A673 (cell line): Measurements from ENCODE around the gene SNX24. TPM values are rescaled to one million over a fixed set of nuclear protein-coding genes. Genes with fewer than 3 reads are reported as not detected.
"Not testable (repeated sequence)": the region's sequence is repeated elsewhere in the genome, so short reads cannot be mapped to it uniquely, and the experiment has no call there.

ENCODE experiments used
- BruUV-seq: library from RNA; stranded (reverse); fragments of 400-500 nt; replicated peaks from 2 replicates; lab custom pipeline; 2021; lab: Mats Ljungman, UMichigan
- CTCF ChIA-PET: fragments of 300-600 bp; sonication (Branson Sonifier 250); formaldehyde crosslinking; loops from one replicate; lab custom pipeline; 2022; ENCODE audit warnings: antibody characterized with exemption; lab: Charles Lee
- POLR2A ChIA-PET: fragments of 300-600 bp; sonication (Branson Sonifier 250); formaldehyde crosslinking; loops from one replicate; lab custom pipeline; 2022; ENCODE audit warnings: antibody characterized with exemption; ENCODE audit not compliant: low non-redundant PET; lab: Charles Lee
- DNase-seq: peaks from one replicate; pipeline ENCODE4 v3.0.0-alpha.2; 2015; ENCODE audit warnings: low spot score
- H3K27ac ChIP-seq: fragments of 200-600 bp; sonication (generic); 2 replicates; pipeline ENCODE4 v1.5.1; 2016; ENCODE audit warnings: mixed run types, low read depth, mild to moderate bottlenecking, mixed read lengths, antibody characterized with exemption, low read length; ENCODE audit not compliant: poor library complexity, severe bottlenecking
- H3K27me3 ChIP-seq: fragments of 200-600 bp; sonication (generic); replicated peaks from 2 replicates; pipeline ENCODE4 v1.6.1; 2017; ENCODE audit warnings: mixed run types, low read depth, mild to moderate bottlenecking, mixed read lengths, antibody characterized with exemption, low read length; ENCODE audit not compliant: insufficient read depth, poor library complexity
- H3K36me3 ChIP-seq: fragments of 200-600 bp; sonication (generic); 2 replicates; pipeline ENCODE4 v1.6.1; 2016; ENCODE audit warnings: mixed run types, mild to moderate bottlenecking, mixed read lengths, antibody characterized with exemption, low read length; ENCODE audit not compliant: insufficient read depth, poor library complexity, severe bottlenecking
- H3K4me1 ChIP-seq: fragments of 200-600 bp; sonication (generic); 2 replicates; pipeline ENCODE4 v1.6.1; 2017; ENCODE audit warnings: mixed run types, mild to moderate bottlenecking, mixed read lengths, antibody characterized with exemption, low read length; ENCODE audit not compliant: insufficient read depth, poor library complexity, severe bottlenecking
- H3K4me3 ChIP-seq: fragments of 200-600 bp; sonication (generic); 2 replicates; pipeline ENCODE4 v1.5.1; 2016; ENCODE audit warnings: low read depth, mixed run types, mild to moderate bottlenecking, mixed read lengths, low read length; ENCODE audit not compliant: poor library complexity, severe bottlenecking
- H3K9me3 ChIP-seq: fragments of 200-600 bp; sonication (generic); 2 replicates; pipeline ENCODE4 v1.6.1; 2016; ENCODE audit warnings: mixed run types, low read depth, mild to moderate bottlenecking, mixed read lengths, antibody characterized with exemption, low read length; ENCODE audit not compliant: poor library complexity, severe bottlenecking
- CTCF ChIP-seq: fragments of 300-800, 200-600 bp; sonication (generic); conservative IDR thresholded peaks from 2 replicates; pipeline ENCODE4 v1.5.1; 2017; ENCODE audit warnings: low read depth, mild to moderate bottlenecking, antibody characterized with exemption, low read length, moderate library complexity, mixed read lengths
- EZH2 ChIP-seq: fragments of 200-600 bp; sonication (generic); IDR thresholded peaks from 2 replicates; pipeline ENCODE4 v1.6.1; 2017; ENCODE audit warnings: borderline replicate concordance, low read depth, mild to moderate bottlenecking, mixed read lengths, antibody characterized with exemption, low read length; ENCODE audit not compliant: poor library complexity, severe bottlenecking
- intact Hi-C: fragments of 100-400 bp; cut with micrococcal nuclease; formaldehyde crosslinking; loops from one replicate; pipeline ENCODE4 v1.10.0; 2022; ENCODE audit not compliant: unreplicated experiment
- total RNA-seq: library from RNA; stranded (reverse); gene quantifications from 2 replicates; pipeline ENCODE4 v1.2.3, GENCODE V29; 2021

SNX24 gene
- total RNA-seq, 1 experiment from 2014 or later = 13.6 TPM

- no peaks in the 10 kb centered on the region for H3K27me3 ChIP-seq
- ChIA-PET POLR2A (no interaction called here), CTCF (no interaction called here)
- no TSS peak for BruUV-seq
- no peaks in the 10 kb centered on the region for H3K9me3 ChIP-seq
- no peak for DNase-seq
- no peak for TF ChIP-seq CTCF
- no peak for TF ChIP-seq EZH2
- no peaks in the 10 kb centered on the region for H3K4me1 ChIP-seq
- H3K36me3 ChIP-seq = no peaks in the 10 kb centered on the region
- intact Hi-C loops = no loop called here
- H3K4me3 ChIP-seq = no peak overlapping the region
- no peak overlapping the region for H3K27ac ChIP-seq
These were observed 119.7 kb downstream of the SNX24 start for GRCh38 chr5:122965111-122965510.

- intact Hi-C loops = no loop called here
- ChIA-PET CTCF (no interaction called here), POLR2A (no interaction called here)
- no TSS peak for BruUV-seq
- Histone ChIP-seq H3K4me3 (no peak overlapping the region), H3K9me3 (no peaks in the 10 kb centered on the region), H3K27me3 (no peaks in the 10 kb centered on the region), H3K27ac (no peak overlapping the region), H3K4me1 (no peaks in the 10 kb centered on the region), H3K36me3 (no peaks in the 10 kb centered on the region)
- no peak for DNase-seq
- no peak for TF ChIP-seq CTCF
- TF ChIP-seq EZH2 = no peak
These were observed 121.7 kb downstream of the SNX24 start for GRCh38 chr5:122967085-122967484.

GRCh38 chr5:122967625-122968024 is 122.2 kb downstream of the SNX24 start:
- no peak for TF ChIP-seq EZH2
- TF ChIP-seq CTCF = no peak
- Histone ChIP-seq H3K4me1 (no peaks in the 10 kb centered on the region), H3K4me3 (no peak overlapping the region), H3K9me3 (no peaks in the 10 kb centered on the region), H3K36me3 (no peaks in the 10 kb centered on the region), H3K27ac (no peak overlapping the region), H3K27me3 (no peaks in the 10 kb centered on the region)
- no peak for DNase-seq
- no TSS peak for BruUV-seq
- intact Hi-C loops = no loop called here
- POLR2A ChIA-PET = no interaction called here
- CTCF ChIA-PET = no interaction called here

- intact Hi-C loops, H3K27me3 ChIP-seq, DNase-seq, BruUV-seq, H3K4me1 ChIP-seq, H3K27ac ChIP-seq, H3K9me3 ChIP-seq, H3K36me3 ChIP-seq, CTCF ChIA-PET, H3K4me3 ChIP-seq, POLR2A ChIA-PET: not testable (repeated sequence)
These were observed 122.6 kb downstream of the SNX24 start for GRCh38 chr5:122968056-122968455.
